Astrocyte of the cerebellum (primary cell): ENCODE data around the gene PAF1.

Experiments
- DNase-seq: peaks from one replicate; pipeline ENCODE4 v3.0.0-alpha.2; 2011; ENCODE audit warnings: low read depth
- H3K4me3 ChIP-seq: 2 replicates; pipeline ENCODE4 v1.5.1; 2011; ENCODE audit warnings: mild to moderate bottlenecking, low read depth, low read length, moderate library complexity
- CTCF ChIP-seq: IDR thresholded peaks from 2 replicates; pipeline ENCODE4 v1.5.1; 2012; ENCODE audit warnings: low read length, low read depth, moderate library complexity, mild to moderate bottlenecking; ENCODE audit errors: missing control alignments
- in situ Hi-C: cut with HindIII; loops from 2 replicates; pipeline ENCODE4 v1.10.0; 2017; ENCODE audit warnings: low sequenced_read_pairs

The PAF1 gene

DNA sequence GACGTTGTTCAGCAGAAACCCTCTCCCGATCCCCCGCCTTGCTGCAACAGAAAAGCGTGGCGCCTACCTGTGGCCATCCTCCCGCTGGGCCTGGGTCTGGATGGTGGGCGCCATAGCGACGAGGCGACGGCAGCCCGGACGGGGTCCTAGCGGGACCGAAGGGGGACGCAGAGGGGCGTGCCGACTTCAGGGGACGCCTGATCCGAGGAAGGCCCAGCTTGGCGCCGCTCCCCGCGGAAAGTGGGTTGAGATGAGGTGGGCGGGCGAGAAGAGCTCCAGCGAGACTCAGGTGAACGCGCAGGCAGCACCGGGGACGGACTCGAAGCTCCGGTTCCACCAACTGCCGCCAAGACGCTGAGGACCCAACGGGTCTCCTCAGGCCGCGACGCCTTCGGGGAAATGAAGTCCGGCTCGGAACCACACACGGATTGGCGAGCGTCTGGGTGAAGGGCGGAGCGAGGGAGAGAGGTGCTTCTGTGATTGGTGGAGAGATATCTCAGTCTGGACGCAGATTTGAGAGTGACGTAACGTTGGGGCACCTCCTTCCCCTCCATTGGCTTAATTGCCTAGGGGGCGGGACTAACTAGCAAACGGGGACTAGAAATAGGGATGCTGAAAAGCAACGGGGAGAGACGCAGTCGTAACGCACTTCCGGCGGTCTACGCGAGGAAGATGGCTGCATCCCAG lies at the start of gene PAF1, which contains the start of gene MED29:
TSS of gene PAF1 (minus strand) at position 356 of the 687 bp plus-strand sequence. CDS start at position 114, 242 bp downstream.
TSS of gene MED29 (plus strand) at position 628 of the 687 bp plus-strand sequence. CDS start at position 673, 45 bp downstream.
- in situ Hi-C loops = no loop called here
- peak; percentile 99 for DNase-seq
- peak; percentile 5 for TF ChIP-seq CTCF
- H3K4me3 ChIP-seq = peak within 1 kb of the TSS; percentile 98

- DNase-seq = no peak
- no peak for TF ChIP-seq CTCF
- in situ Hi-C loops = no loop called here
Observed at GRCh38 chr19:39438270-39438934, 47.5 kb upstream of the PAF1 start.

GRCh38 chr19:39436350-39436716 lies 45.4 kb upstream of the PAF1 start:
- DNase-seq = no peak
- no peak for TF ChIP-seq CTCF
- peak overlapping the region; percentile 89 for H3K4me3 ChIP-seq
- in situ Hi-C loops = no loop called here

More at GRCh38 chr19:39438270-39438934, 47.5 kb upstream of the PAF1 start:
- no peak overlapping the region for H3K4me3 ChIP-seq

GRCh38 chr19:39435499-39436349 lies 44.8 kb upstream of the PAF1 start, which contains the start of gene RPS16:
Gene RPS16, minus strand, starts transcription at chr19:39435949. Its CDS starts 54 bp downstream, at chr19:39435895.
- in situ Hi-C loops = no loop called here
- peak; percentile 92 for DNase-seq
- peak within 1 kb of the TSS; percentile 89 for H3K4me3 ChIP-seq
- no peak for TF ChIP-seq CTCF

DNA sequence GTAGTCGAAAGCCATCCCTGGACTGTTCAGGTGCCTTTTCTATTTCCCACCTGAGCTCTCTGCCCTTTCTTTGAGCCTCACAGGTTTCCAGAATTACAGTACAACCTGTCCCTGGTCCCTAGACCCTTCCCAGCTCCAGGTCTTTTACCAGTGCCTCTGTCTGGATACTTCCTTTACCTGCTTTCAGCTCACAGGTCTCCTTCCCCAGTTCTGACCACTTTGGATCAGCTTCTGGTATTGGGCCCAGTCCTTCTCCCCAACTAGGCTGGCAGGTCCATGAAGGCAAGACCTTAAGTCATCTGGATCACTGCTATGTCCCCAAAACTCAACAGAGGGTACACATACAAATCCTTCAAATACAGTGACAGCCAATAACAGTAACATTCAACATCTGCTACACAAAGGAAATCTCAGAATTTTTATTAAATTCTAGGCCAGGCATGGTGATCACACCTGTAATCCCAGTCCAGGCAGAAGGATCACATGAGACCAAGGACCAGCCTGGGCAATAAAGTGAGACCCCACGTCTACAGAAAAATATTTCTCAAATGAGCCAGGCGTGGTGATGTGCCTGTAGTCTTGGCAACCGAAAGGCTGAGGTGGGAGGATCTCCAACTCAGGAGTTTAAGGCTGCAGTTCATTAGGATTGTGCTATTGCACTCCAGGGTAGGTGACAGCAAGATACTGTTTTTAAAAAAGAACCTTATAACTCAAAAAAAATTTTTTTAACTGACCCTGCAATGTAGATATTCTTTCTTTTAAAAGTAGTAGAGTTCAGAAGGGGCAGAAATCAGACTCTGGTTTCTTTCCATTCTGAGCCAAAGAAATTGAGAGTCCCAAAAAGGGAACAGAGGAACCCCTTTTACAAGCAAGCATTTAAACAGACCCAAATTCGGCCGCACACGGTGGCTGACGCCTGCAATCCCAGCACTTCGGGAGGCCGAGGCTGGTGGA lies 43.5 kb upstream of the PAF1 start:
- H3K4me3 ChIP-seq = peak overlapping the region; percentile 89
- DNase-seq = no peak
- in situ Hi-C loops = no loop called here
- no peak for TF ChIP-seq CTCF
